ENCODE measurements around the gene KRT4.

The KRT4 gene

GRCh38 chr12:52799505-52800211, 14.3 kb downstream of the KRT4 start:
- no peak for DNase-seq
- ChIA-PET CTCF (interaction anchor here (1.1 kb wide), 1 partner anchor 8 kb away, joined by 3 read pairs; no protein-coding TSS in a partner anchor), POLR2A (interaction anchor here (0.6 kb wide), 1 partner anchor 54 kb away, joined by 4 read pairs; no protein-coding TSS in a partner anchor)
- Histone ChIP-seq H3K9me3 (ENCODE audit: control extremely low read depth in 1 of 5, control insufficient read depth in 4 of 5, insufficient read depth in 2 of 5, low read depth in 1 of 5, low read length in 4 of 5) (no peaks in the 10 kb centered on the region), H3K27ac (ENCODE audit: insufficient read depth in 1 of 2, low read depth in 1 of 2, low read length in 2 of 2, poor library complexity in 1 of 2, severe bottlenecking in 2 of 2) (no peak overlapping the region), H3K36me3 (ENCODE audit: control insufficient read depth in 4 of 4, insufficient read depth in 4 of 4, low read length in 3 of 4) (no peaks in the 10 kb centered on the region), H3K4me3 (ENCODE audit: control insufficient read depth in 1 of 7, extremely low read depth in 1 of 7, insufficient read depth in 4 of 7, low read depth in 2 of 7, low read length in 6 of 7) (no peak overlapping the region), H3K4me1 (ENCODE audit: control extremely low read depth in 1 of 4, control insufficient read depth in 4 of 4, insufficient read depth in 4 of 4, low read length in 3 of 4) (no peaks in the 10 kb centered on the region), H3K27me3 (replicated peaks in 2 of 5; ENCODE audit: control insufficient read depth in 4 of 5, insufficient read depth in 5 of 5, low read length in 4 of 5) (no peaks in the 10 kb centered on the region)
- 88% methylated on average over 4 of the region's 5 CpGs for WGBS (ENCODE audit: insufficient coverage)

- H3K4me1 ChIP-seq (ENCODE audit: control extremely low read depth in 1 of 4, control insufficient read depth in 4 of 4, insufficient read depth in 4 of 4, low read length in 3 of 4): no peaks in the 10 kb centered on the region
- no peak overlapping the region for H3K27ac ChIP-seq (ENCODE audit: insufficient read depth in 1 of 2, low read depth in 1 of 2, low read length in 2 of 2, poor library complexity in 1 of 2, severe bottlenecking in 2 of 2)
- no peaks in the 10 kb centered on the region for H3K27me3 ChIP-seq (replicated peaks in 2 of 5; ENCODE audit: control insufficient read depth in 4 of 5, insufficient read depth in 5 of 5, low read length in 4 of 5)
- H3K9me3 ChIP-seq (ENCODE audit: control extremely low read depth in 1 of 5, control insufficient read depth in 4 of 5, insufficient read depth in 2 of 5, low read depth in 1 of 5, low read length in 4 of 5): no peaks in the 10 kb centered on the region
- ChIA-PET CTCF (no interaction called here), POLR2A (no interaction called here)
- H3K36me3 ChIP-seq (ENCODE audit: control insufficient read depth in 4 of 4, insufficient read depth in 4 of 4, low read length in 3 of 4): no peaks in the 10 kb centered on the region
- no peak for DNase-seq
- WGBS (ENCODE audit: insufficient coverage): 66% methylated on average over 7 of the region's 7 CpGs
- H3K4me3 ChIP-seq (ENCODE audit: control insufficient read depth in 1 of 7, extremely low read depth in 1 of 7, insufficient read depth in 4 of 7, low read depth in 2 of 7, low read length in 6 of 7): no peak overlapping the region
Observed at GRCh38 chr12:52798671-52799504, 15.0 kb downstream of the KRT4 start.

- ChIA-PET POLR2A (no interaction called here), CTCF (no interaction called here)
- 100% methylated on average over 2 of the region's 4 CpGs for WGBS (ENCODE audit: insufficient coverage)
- no peaks in the 10 kb centered on the region for H3K9me3 ChIP-seq (ENCODE audit: control extremely low read depth in 1 of 5, control insufficient read depth in 4 of 5, insufficient read depth in 2 of 5, low read depth in 1 of 5, low read length in 4 of 5)
- no peak overlapping the region for H3K27ac ChIP-seq (ENCODE audit: insufficient read depth in 1 of 2, low read depth in 1 of 2, low read length in 2 of 2, poor library complexity in 1 of 2, severe bottlenecking in 2 of 2)
- H3K36me3 ChIP-seq (ENCODE audit: control insufficient read depth in 4 of 4, insufficient read depth in 4 of 4, low read length in 3 of 4): no peaks in the 10 kb centered on the region
- H3K4me1 ChIP-seq (ENCODE audit: control extremely low read depth in 1 of 4, control insufficient read depth in 4 of 4, insufficient read depth in 4 of 4, low read length in 3 of 4): no peaks in the 10 kb centered on the region
- H3K4me3 ChIP-seq (ENCODE audit: control insufficient read depth in 1 of 7, extremely low read depth in 1 of 7, insufficient read depth in 4 of 7, low read depth in 2 of 7, low read length in 6 of 7): no peak overlapping the region
- no peak for DNase-seq
- no peaks in the 10 kb centered on the region for H3K27me3 ChIP-seq (replicated peaks in 2 of 5; ENCODE audit: control insufficient read depth in 4 of 5, insufficient read depth in 5 of 5, low read length in 4 of 5)
Observed at GRCh38 chr12:52798003-52798670, 15.8 kb downstream of the KRT4 start.

- no peaks in the 10 kb centered on the region for H3K27me3 ChIP-seq (replicated peaks in 2 of 5; ENCODE audit: control insufficient read depth in 4 of 5, insufficient read depth in 5 of 5, low read length in 4 of 5)
- peaks cover 0 to 5% (median 0%) of the 10 kb centered on the region in 4 experiments for H3K4me1 ChIP-seq (ENCODE audit: control extremely low read depth in 1 of 4, control insufficient read depth in 4 of 4, insufficient read depth in 4 of 4, low read length in 3 of 4)
- ChIA-PET POLR2A (no interaction called here), CTCF (no interaction called here)
- no peaks in the 10 kb centered on the region for H3K9me3 ChIP-seq (ENCODE audit: control extremely low read depth in 1 of 5, control insufficient read depth in 4 of 5, insufficient read depth in 2 of 5, low read depth in 1 of 5, low read length in 4 of 5)
- no peaks in the 10 kb centered on the region for H3K36me3 ChIP-seq (ENCODE audit: control insufficient read depth in 4 of 4, insufficient read depth in 4 of 4, low read length in 3 of 4)
- H3K27ac ChIP-seq (ENCODE audit: insufficient read depth in 1 of 2, low read depth in 1 of 2, low read length in 2 of 2, poor library complexity in 1 of 2, severe bottlenecking in 2 of 2): no peak overlapping the region
- DNase-seq: no peak
- H3K4me3 ChIP-seq (ENCODE audit: control insufficient read depth in 1 of 7, extremely low read depth in 1 of 7, insufficient read depth in 4 of 7, low read depth in 2 of 7, low read length in 6 of 7): no peak overlapping the region
Observed at GRCh38 chr12:52797529-52797894, 16.4 kb downstream of the KRT4 start.

- POLR2A ChIA-PET: no interaction called here
- peak in 2 of 3 donors; percentile 23 to 53 for DNase-seq
- Histone ChIP-seq H3K4me1 (ENCODE audit: control extremely low read depth in 1 of 4, control insufficient read depth in 4 of 4, insufficient read depth in 4 of 4, low read length in 3 of 4) (peaks cover 0 to 10% (median 0%) of the 10 kb centered on the region in 4 experiments), H3K9me3 (ENCODE audit: control extremely low read depth in 1 of 5, control insufficient read depth in 4 of 5, insufficient read depth in 2 of 5, low read depth in 1 of 5, low read length in 4 of 5) (no peaks in the 10 kb centered on the region), H3K36me3 (ENCODE audit: control insufficient read depth in 4 of 4, insufficient read depth in 4 of 4, low read length in 3 of 4) (no peaks in the 10 kb centered on the region), H3K4me3 (ENCODE audit: control insufficient read depth in 1 of 7, extremely low read depth in 1 of 7, insufficient read depth in 4 of 7, low read depth in 2 of 7, low read length in 6 of 7) (no peak overlapping the region), H3K27me3 (replicated peaks in 2 of 5; ENCODE audit: control insufficient read depth in 4 of 5, insufficient read depth in 5 of 5, low read length in 4 of 5) (peaks cover 0 to 3% (median 0%) of the 10 kb centered on the region in 5 experiments), H3K27ac (ENCODE audit: insufficient read depth in 1 of 2, low read depth in 1 of 2, low read length in 2 of 2, poor library complexity in 1 of 2, severe bottlenecking in 2 of 2) (no peak overlapping the region)
- CTCF ChIA-PET: interaction anchor here (2.3 kb wide), 1 partner anchor 11 kb away, joined by 7 read pairs; no protein-coding TSS in a partner anchor
- whole genome bisulfite sequencing (ENCODE audit: insufficient coverage): 86% methylated on average over 3 of the region's 3 CpGs
Observed at GRCh38 chr12:52796839-52797528, 16.9 kb downstream of the KRT4 start.

GRCh38 chr12:52796429-52796794, 17.5 kb downstream of the KRT4 start:
- H3K27me3 ChIP-seq (replicated peaks in 2 of 5; ENCODE audit: control insufficient read depth in 4 of 5, insufficient read depth in 5 of 5, low read length in 4 of 5): peaks cover 0 to 7% (median 0%) of the 10 kb centered on the region in 5 experiments
- ChIA-PET POLR2A (no interaction called here), CTCF (interaction anchor here (2.3 kb wide), 1 partner anchor 12 kb away, joined by 7 read pairs; no protein-coding TSS in a partner anchor)
- DNase-seq: no peak
- H3K9me3 ChIP-seq (ENCODE audit: control extremely low read depth in 1 of 5, control insufficient read depth in 4 of 5, insufficient read depth in 2 of 5, low read depth in 1 of 5, low read length in 4 of 5): no peaks in the 10 kb centered on the region
- H3K36me3 ChIP-seq (ENCODE audit: control insufficient read depth in 4 of 4, insufficient read depth in 4 of 4, low read length in 3 of 4): no peaks in the 10 kb centered on the region
- H3K4me3 ChIP-seq (ENCODE audit: control insufficient read depth in 1 of 7, extremely low read depth in 1 of 7, insufficient read depth in 4 of 7, low read depth in 2 of 7, low read length in 6 of 7): no peak overlapping the region
- 100% methylated on average over 1 of the region's 3 CpGs for WGBS (ENCODE audit: insufficient coverage)
- peaks cover 0 to 10% (median 0%) of the 10 kb centered on the region in 4 experiments for H3K4me1 ChIP-seq (ENCODE audit: control extremely low read depth in 1 of 4, control insufficient read depth in 4 of 4, insufficient read depth in 4 of 4, low read length in 3 of 4)
- no peak overlapping the region for H3K27ac ChIP-seq (ENCODE audit: insufficient read depth in 1 of 2, low read depth in 1 of 2, low read length in 2 of 2, poor library complexity in 1 of 2, severe bottlenecking in 2 of 2)
